ENCODE results near the gene SLIT3. TPM values are rescaled to one million over a fixed set of nuclear protein-coding genes. Genes with fewer than 3 reads are reported as not detected.

SLIT3 gene
- total RNA-seq, 1 experiment from 2014 or later, result 0.92 TPM

DNA sequence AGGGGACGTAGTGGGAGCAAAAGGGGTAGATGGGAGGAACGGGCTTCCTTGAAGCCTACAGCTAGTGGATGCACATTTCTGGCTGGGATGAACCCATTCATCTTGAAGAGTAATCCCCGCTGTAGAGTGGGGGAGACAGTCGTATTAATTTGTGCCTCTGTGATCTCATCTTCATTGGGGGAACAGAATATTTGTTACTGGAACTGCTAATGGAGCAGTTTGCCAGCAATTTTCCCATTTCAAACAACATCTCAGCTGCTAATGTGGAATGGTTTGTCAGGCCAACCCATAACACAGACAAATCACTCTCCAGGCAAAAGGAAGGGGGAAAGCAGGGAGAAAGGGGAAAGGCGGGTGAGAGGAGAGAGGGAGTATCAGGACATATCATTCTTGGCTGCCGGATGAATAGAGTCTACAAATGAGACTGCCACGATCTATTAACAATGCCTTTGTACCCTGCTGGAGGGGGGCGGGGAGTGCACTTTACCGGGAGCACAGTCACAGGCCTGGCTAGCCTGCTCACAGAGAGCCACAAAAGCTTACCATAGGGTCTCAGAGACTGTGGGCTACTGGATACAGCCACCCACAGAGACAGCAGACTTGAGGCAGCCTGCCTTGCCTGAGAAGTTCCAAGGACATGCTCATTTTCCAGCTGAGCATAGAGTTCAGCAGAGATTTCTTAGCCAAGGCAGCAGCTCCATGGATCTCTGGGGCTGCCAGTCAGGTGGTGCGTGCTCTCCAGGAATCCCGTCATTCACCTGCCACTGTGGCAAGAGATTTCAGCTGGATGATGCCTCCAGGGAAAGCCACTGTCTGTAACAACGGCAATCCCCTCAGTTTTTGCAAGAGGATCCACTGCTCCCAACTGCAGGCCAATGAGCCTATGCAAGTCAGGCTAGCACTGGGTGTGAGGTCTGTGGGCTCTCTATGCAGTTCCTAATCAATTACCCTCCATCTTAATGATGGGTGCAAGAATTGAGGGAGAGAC lies 504.1 kb downstream of the SLIT3 start:
- Histone ChIP-seq H4K91ac (ENCODE audit: insufficient read length, low read depth, low read length) (no peak overlapping the region), H2BK20ac (ENCODE audit: low read depth, low read length, poor library complexity, severe bottlenecking) (no peak overlapping the region), H2BK12ac (ENCODE audit: insufficient read length, low read depth, low read length) (no peak overlapping the region), H3K4me1 (ENCODE audit: insufficient read depth, low read length) (no peaks in the 10 kb centered on the region), H3K4ac (ENCODE audit: low read depth, low read length) (no peak overlapping the region), H3K9ac (ENCODE audit: extremely low read depth, insufficient read length, low read length) (no peak overlapping the region), H3K56ac (ENCODE audit: insufficient read length, low read depth, low read length) (no peak overlapping the region), H4K8ac (replicated peaks; ENCODE audit: insufficient read length, low read depth, low read length) (no peak overlapping the region), H3K23me2 (ENCODE audit: insufficient read length, low read depth, low read length, poor library complexity, severe bottlenecking) (no peaks in the 10 kb centered on the region), H2AK5ac (ENCODE audit: insufficient read length, low read length) (no peak overlapping the region), H3K27me3 (ENCODE audit: insufficient read depth, low read length) (no peaks in the 10 kb centered on the region), H4K5ac (ENCODE audit: insufficient read length, low read depth, low read length) (no peak overlapping the region), H3K79me2 (ENCODE audit: insufficient read depth, low read length) (no peaks in the 10 kb centered on the region), H3K18ac (ENCODE audit: insufficient read length, low read depth, low read length) (no peak overlapping the region), H2BK120ac (ENCODE audit: low read depth, low read length, poor library complexity, severe bottlenecking) (no peak overlapping the region), H2BK15ac (ENCODE audit: low read depth, low read length) (no peak overlapping the region), H3K9me3 (ENCODE audit: control insufficient read depth, low read depth, low read length) (no peaks in the 10 kb centered on the region), H3K79me1 (ENCODE audit: insufficient read depth, low read depth, low read length, poor library complexity, severe bottlenecking) (no peaks in the 10 kb centered on the region), H3K14ac (ENCODE audit: insufficient read depth, low read length) (no peak overlapping the region), H3T11ph (ENCODE audit: low read length) (no peak overlapping the region), H2AFZ (ENCODE audit: low read length) (no peak overlapping the region), H3K23ac (ENCODE audit: insufficient read length, low read depth, low read length) (no peak overlapping the region), H4K20me1 (ENCODE audit: control insufficient read depth, insufficient read depth, insufficient read length) (no peaks in the 10 kb centered on the region), H2BK5ac (ENCODE audit: insufficient read length, low read length) (no peak overlapping the region), H3K27ac (ENCODE audit: insufficient read length, low read depth, low read length) (no peak overlapping the region), H3K4me2 (ENCODE audit: insufficient read depth, insufficient read length, low read length) (no peak overlapping the region)
- Mint-ChIP-seq H3K36me3 (ENCODE audit: insufficient read depth in 1 of 3, low read depth in 3 of 3) (no peaks in the 10 kb centered on the region), H3K4me1 (peaks cover 6 to 10% of the 10 kb centered on the region in 2 experiments), H3K4me3 (no peak overlapping the region), H3K27ac (no peak overlapping the region), H3K27me3 (ENCODE audit: low read depth) (peaks cover 16% of the 10 kb centered on the region), H3K9me3 (no peaks in the 10 kb centered on the region)
- TF ChIP-seq, protein P1, sequence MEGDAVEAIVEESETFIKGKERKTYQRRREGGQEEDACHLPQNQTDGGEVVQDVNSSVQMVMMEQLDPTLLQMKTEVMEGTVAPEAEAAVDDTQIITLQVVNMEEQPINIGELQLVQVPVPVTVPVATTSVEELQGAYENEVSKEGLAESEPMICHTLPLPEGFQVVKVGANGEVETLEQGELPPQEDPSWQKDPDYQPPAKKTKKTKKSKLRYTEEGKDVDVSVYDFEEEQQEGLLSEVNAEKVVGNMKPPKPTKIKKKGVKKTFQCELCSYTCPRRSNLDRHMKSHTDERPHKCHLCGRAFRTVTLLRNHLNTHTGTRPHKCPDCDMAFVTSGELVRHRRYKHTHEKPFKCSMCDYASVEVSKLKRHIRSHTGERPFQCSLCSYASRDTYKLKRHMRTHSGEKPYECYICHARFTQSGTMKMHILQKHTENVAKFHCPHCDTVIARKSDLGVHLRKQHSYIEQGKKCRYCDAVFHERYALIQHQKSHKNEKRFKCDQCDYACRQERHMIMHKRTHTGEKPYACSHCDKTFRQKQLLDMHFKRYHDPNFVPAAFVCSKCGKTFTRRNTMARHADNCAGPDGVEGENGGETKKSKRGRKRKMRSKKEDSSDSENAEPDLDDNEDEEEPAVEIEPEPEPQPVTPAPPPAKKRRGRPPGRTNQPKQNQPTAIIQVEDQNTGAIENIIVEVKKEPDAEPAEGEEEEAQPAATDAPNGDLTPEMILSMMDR (conservative IDR thresholded peaks at IDR 0.05), result no peak
- WGBS (ENCODE audit: extremely low coverage, insufficient read length, low lambda C conversion rate), result no CpG with 5 or more reads among the region's 12 CpGs
- DNase-seq, result no peak
